ENCODE data around the gene AGAP2.

The AGAP2 gene

DNA sequence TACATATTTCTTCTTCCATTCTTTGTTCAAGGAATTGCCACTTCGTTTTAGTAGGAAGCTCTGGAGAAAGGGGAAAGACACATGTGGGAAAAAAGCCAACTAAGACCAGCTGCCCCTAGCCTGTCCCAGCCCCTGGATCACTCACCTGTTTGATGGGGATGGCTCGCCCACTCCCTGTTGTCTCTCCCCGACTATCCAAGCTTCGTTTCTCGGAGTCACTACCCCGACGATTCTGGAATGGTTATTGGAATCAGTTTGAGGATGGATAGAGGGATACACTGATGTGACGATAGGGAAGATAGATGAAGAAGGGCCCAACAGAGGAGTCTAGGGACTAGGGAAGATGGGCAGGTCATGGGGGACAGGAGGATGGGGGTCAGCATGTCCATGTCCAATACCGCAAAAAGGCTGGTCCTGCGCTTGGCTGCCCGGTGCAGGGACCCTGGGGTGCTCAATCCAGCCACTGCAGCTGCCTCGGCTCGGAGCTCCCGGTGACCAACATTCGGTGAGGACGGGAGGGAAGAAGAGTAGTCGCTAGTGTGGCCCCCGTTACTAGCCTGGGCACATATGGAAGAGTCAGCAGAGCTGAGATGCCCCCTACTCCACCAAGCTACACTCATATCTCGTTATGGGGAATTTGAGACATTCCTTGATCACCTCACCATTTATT is 7.0 kb downstream of the AGAP2 start:
- Histone ChIP-seq H3K4me3 (ENCODE audit: low read length) (no peak overlapping the region), H3K36me3 (ENCODE audit: insufficient read depth, low read depth, low read length) (no peaks in the 10 kb centered on the region), H3K9ac (ENCODE audit: low read depth, low read length) (no peak overlapping the region), H3K4me1 (ENCODE audit: insufficient read depth, low read length) (peaks cover 5% of the 10 kb centered on the region; the same call in 1 of the 2 replicates), H3K27ac (ENCODE audit: low read length) (no peak overlapping the region), H3K27me3 (ENCODE audit: insufficient read depth, low read length) (peaks cover 100% of the 10 kb centered on the region), H3K9me3 (ENCODE audit: insufficient read depth, low read depth, low read length) (no peaks in the 10 kb centered on the region)

DNA sequence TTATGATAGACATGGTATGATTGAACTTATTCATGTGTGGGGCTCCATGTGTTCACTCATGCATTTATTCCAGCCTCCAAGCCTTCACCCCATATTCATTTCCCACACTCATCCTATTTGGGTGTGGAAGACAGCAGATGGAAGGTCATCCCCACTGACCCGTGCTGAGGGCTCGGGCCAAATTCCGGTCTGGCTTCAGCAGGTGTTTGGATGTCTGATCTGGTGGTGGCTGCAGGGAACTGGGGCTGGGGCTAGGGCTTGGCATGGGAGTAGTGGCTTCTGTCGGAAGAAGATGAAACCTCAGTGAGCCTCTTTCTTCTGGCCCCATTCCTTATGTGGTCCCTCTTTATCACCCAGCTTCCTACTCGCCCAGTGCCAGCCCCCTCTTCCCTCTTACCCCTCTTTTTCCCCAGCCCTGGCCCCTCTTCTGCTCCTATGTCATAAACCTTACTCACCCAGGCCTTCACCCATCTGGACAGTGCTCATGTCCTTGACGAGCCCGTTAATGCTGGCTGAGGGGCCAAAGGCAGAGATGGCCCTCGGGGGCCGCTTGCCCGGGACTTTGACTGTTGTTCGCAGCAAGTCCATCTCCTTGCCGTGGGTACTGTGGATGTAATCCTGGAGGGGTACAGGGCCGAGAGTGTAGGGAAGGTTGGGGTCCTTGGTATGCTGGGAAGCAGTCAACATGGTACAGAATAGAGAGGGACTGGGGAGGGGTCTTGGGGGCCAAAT is 8.0 kb downstream of the AGAP2 start:
- H3K27me3 ChIP-seq (ENCODE audit: insufficient read depth, low read length), result peaks cover 99% of the 10 kb centered on the region
- no peak overlapping the region for H3K9ac ChIP-seq (ENCODE audit: low read depth, low read length)
- H3K36me3 ChIP-seq (ENCODE audit: insufficient read depth, low read depth, low read length), result no peaks in the 10 kb centered on the region
- no peak overlapping the region for H3K4me3 ChIP-seq (ENCODE audit: low read length)
- H3K9me3 ChIP-seq (ENCODE audit: insufficient read depth, low read depth, low read length), result no peaks in the 10 kb centered on the region
- H3K27ac ChIP-seq (ENCODE audit: low read length), result no peak overlapping the region
- peaks cover 5% of the 10 kb centered on the region; the same call in 1 of the 2 replicates for H3K4me1 ChIP-seq (ENCODE audit: insufficient read depth, low read length)

- H3K27me3 ChIP-seq (ENCODE audit: insufficient read depth, low read length), result peaks cover 99% of the 10 kb centered on the region
Observed at GRCh38 chr12:57729321-57729844, 9.2 kb downstream of the AGAP2 start.

GRCh38 chr12:57727758-57728395 is 10.7 kb downstream of the AGAP2 start:
- Histone ChIP-seq H3K27me3 (ENCODE audit: insufficient read depth, low read length) (peaks cover 99% of the 10 kb centered on the region), H3K9ac (ENCODE audit: low read depth, low read length) (no peak overlapping the region), H3K9me3 (ENCODE audit: insufficient read depth, low read depth, low read length) (no peaks in the 10 kb centered on the region), H3K36me3 (ENCODE audit: insufficient read depth, low read depth, low read length) (no peaks in the 10 kb centered on the region), H3K4me1 (ENCODE audit: insufficient read depth, low read length) (peaks cover 5% of the 10 kb centered on the region; the same call in 1 of the 2 replicates), H3K27ac (ENCODE audit: low read length) (no peak overlapping the region), H3K4me3 (ENCODE audit: low read length) (peak overlapping the region; percentile 79; the same call in 1 of the 2 replicates)

More at GRCh38 chr12:57729321-57729844, 9.2 kb downstream of the AGAP2 start:
- Histone ChIP-seq H3K9ac (ENCODE audit: low read depth, low read length) (no peak overlapping the region), H3K4me3 (ENCODE audit: low read length) (no peak overlapping the region), H3K27ac (ENCODE audit: low read length) (no peak overlapping the region), H3K4me1 (ENCODE audit: insufficient read depth, low read length) (peaks cover 5% of the 10 kb centered on the region; the same call in 1 of the 2 replicates), H3K9me3 (ENCODE audit: insufficient read depth, low read depth, low read length) (no peaks in the 10 kb centered on the region), H3K36me3 (ENCODE audit: insufficient read depth, low read depth, low read length) (no peaks in the 10 kb centered on the region)

- Histone ChIP-seq H3K4me3 (ENCODE audit: low read length) (peak overlapping the region; percentile 79; the same call in 1 of the 2 replicates), H3K27ac (ENCODE audit: low read length) (no peak overlapping the region), H3K4me1 (ENCODE audit: insufficient read depth, low read length) (peaks cover 5% of the 10 kb centered on the region; the same call in 1 of the 2 replicates), H3K27me3 (ENCODE audit: insufficient read depth, low read length) (peaks cover 94% of the 10 kb centered on the region), H3K36me3 (ENCODE audit: insufficient read depth, low read depth, low read length) (no peaks in the 10 kb centered on the region), H3K9me3 (ENCODE audit: insufficient read depth, low read depth, low read length) (no peaks in the 10 kb centered on the region), H3K9ac (ENCODE audit: low read depth, low read length) (no peak overlapping the region)
Observed at GRCh38 chr12:57726884-57727757, 11.4 kb downstream of the AGAP2 start.

- Histone ChIP-seq H3K4me3 (ENCODE audit: low read length) (peak overlapping the region; percentile 79), H3K9ac (ENCODE audit: low read depth, low read length) (no peak overlapping the region), H3K27ac (ENCODE audit: low read length) (no peak overlapping the region), H3K27me3 (ENCODE audit: insufficient read depth, low read length) (peaks cover 86% of the 10 kb centered on the region), H3K4me1 (ENCODE audit: insufficient read depth, low read length) (peaks cover 5% of the 10 kb centered on the region; the same call in 1 of the 2 replicates), H3K9me3 (ENCODE audit: insufficient read depth, low read depth, low read length) (no peaks in the 10 kb centered on the region), H3K36me3 (ENCODE audit: insufficient read depth, low read depth, low read length) (no peaks in the 10 kb centered on the region)
Observed at GRCh38 chr12:57726151-57726883, 12.2 kb downstream of the AGAP2 start.

DNA sequence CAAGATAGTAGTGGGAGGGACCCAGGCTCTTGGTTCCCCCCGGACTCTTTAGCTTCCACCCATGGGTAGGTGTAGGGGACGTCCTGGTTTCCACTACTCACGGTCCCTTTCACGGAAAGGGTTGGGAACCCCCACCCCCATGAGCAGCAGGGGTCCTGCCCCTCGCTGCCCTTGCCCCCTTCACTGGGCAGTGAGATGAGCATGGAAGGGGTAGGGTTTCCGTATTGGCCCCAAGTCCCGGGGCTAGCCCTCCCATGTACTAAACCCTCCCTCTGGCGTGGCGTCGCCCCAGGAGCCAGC is 12.7 kb downstream of the AGAP2 start:
- peaks cover 81% of the 10 kb centered on the region for H3K27me3 ChIP-seq (ENCODE audit: insufficient read depth, low read length)
- no peaks in the 10 kb centered on the region for H3K36me3 ChIP-seq (ENCODE audit: insufficient read depth, low read depth, low read length)
- H3K9me3 ChIP-seq (ENCODE audit: insufficient read depth, low read depth, low read length), result no peaks in the 10 kb centered on the region
- H3K4me1 ChIP-seq (ENCODE audit: insufficient read depth, low read length), result peaks cover 5% of the 10 kb centered on the region; the same call in 1 of the 2 replicates
- no peak overlapping the region for H3K9ac ChIP-seq (ENCODE audit: low read depth, low read length)
- H3K4me3 ChIP-seq (ENCODE audit: low read length), result peak overlapping the region; percentile 79
- no peak overlapping the region for H3K27ac ChIP-seq (ENCODE audit: low read length)

- no peak overlapping the region for H3K4me3 ChIP-seq (ENCODE audit: low read length)
- H3K36me3 ChIP-seq (ENCODE audit: insufficient read depth, low read depth, low read length), result no peaks in the 10 kb centered on the region
- no peak overlapping the region for H3K9ac ChIP-seq (ENCODE audit: low read depth, low read length)
- no peaks in the 10 kb centered on the region for H3K9me3 ChIP-seq (ENCODE audit: insufficient read depth, low read depth, low read length)
- H3K27ac ChIP-seq (ENCODE audit: low read length), result no peak overlapping the region
- peaks cover 5% of the 10 kb centered on the region; the same call in 1 of the 2 replicates for H3K4me1 ChIP-seq (ENCODE audit: insufficient read depth, low read length)
- peaks cover 74% of the 10 kb centered on the region for H3K27me3 ChIP-seq (ENCODE audit: insufficient read depth, low read length)
Observed at GRCh38 chr12:57724936-57725740, 13.4 kb downstream of the AGAP2 start.

GRCh38 chr12:57724003-57724935 is 14.3 kb downstream of the AGAP2 start:
- H3K36me3 ChIP-seq (ENCODE audit: insufficient read depth, low read depth, low read length), result peaks cover 5% of the 10 kb centered on the region
- H3K27me3 ChIP-seq (ENCODE audit: insufficient read depth, low read length), result peaks cover 65% of the 10 kb centered on the region
- H3K9me3 ChIP-seq (ENCODE audit: insufficient read depth, low read depth, low read length), result no peaks in the 10 kb centered on the region

More at GRCh38 chr12:57724003-57724935, 14.3 kb downstream of the AGAP2 start:
- H3K4me1 ChIP-seq (ENCODE audit: insufficient read depth, low read length), result peaks cover 5% of the 10 kb centered on the region; the same call in 1 of the 2 replicates
- no peak overlapping the region for H3K9ac ChIP-seq (ENCODE audit: low read depth, low read length)
- no peak overlapping the region for H3K4me3 ChIP-seq (ENCODE audit: low read length)
- H3K27ac ChIP-seq (ENCODE audit: low read length), result no peak overlapping the region
